Esophagus mucosa (tissue), 1 donor: ENCODE measurements around the gene NEUROG2. TPM values are rescaled to one million over a fixed set of nuclear protein-coding genes. Genes with fewer than 3 reads are reported as not detected.
"Not testable (repeated sequence)": the region's sequence is repeated elsewhere in the genome, so short reads cannot be mapped to it uniquely, and the experiment has no call there.

Experiments used
- ATAC-seq: fragments of 200-7000 bp; cut with Tn5 transposase; one replicate; pipeline ENCODE4 v1.9.1; 2020
- total RNA-seq: library from RNA; stranded (reverse); gene quantifications from one replicate; pipeline ENCODE4 v1.2.4, GENCODE V29; 2023
- donor health status: DM: yes; HTN: yes; CAD: no.

NEUROG2 gene
- not detected for total RNA-seq

DNA sequence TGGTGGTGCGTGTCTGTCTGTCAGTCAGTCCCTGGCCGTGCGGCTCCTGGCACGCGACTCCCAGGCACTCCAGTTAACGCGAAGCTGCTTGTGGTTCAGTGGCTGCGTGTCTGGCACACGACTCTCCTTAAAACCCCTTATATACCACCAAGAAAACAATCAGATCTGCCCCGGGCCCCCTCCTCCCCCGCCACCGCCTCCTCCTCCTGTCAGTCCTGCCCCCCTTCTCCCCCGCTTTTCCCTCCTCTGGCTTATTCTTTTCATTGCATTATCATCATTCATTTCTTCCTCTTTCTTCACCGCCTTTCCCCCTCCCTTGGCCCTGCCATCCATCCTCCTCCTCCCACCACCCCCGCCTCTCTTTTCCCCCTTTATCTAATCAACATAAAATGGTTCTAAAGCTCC lies at the start of gene NEUROG2:
Gene NEUROG2, minus strand, starts transcription at position 115 of the 405 bp plus-strand sequence. CDS start 705 bp downstream, outside the sequence.
- no peak for ATAC-seq

DNA sequence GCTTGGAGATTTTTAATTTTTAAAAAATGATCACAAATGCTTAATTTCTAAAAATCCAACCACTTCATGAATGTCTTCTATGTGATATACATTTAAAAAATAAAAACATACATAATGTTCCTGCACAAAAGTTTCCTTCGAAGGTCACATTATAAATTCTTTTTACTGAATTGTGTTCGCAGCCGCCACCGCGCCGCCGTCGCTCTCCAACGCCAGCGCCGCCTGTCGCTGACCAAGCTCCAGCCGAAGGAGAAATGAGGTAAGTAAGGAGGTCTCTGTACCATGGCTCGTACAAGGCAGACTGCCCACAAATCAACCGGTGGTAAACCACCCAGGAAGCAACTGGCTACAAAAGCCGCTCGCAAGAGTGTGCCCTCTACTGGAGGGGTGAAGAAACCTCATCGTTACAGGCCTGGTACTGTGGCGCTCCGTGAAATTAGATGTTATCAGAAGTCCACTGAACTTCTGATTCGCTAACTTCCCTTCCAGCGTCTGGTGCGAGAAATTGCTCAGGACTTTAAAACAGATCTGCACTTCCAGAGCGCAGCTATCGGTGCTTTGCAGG lies 48.8 kb upstream of the NEUROG2 start:
- ATAC-seq, result no peak

DNA sequence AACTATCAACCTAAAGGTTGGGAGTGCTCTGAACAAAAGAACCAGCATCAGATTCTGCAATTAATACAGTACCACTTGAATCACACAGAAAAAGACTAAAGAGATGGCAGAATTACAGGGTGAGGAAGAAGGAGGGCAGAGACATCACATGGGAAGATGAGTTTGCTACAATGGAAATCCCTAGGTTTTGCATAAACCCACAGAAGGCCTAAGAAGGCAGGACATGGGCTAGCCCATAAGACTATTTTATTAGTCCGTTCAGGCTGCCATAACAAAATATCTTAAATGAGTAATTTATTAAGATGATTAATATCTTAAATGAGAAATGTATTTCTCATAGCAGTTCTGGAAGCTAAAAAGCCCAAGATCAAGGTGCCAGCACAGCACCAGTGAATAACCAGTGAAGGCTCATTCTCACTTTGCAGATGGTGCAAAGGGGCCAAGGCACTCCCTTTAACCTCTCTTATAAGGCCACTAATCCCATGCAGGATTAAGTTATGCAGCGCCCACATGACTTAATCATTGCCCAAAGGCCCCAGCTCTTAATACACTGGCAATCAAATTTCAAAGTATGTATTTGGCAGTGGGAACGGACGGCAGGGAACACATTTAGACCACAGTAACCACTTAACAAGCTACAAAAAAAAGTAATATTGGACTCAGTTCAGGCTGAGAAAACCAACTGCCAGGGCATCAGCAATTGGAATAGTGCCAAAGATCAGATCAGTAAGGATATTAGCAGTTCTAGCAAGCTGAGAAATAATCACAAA lies 47.6 kb upstream of the NEUROG2 start:
- ATAC-seq, result no peak

DNA sequence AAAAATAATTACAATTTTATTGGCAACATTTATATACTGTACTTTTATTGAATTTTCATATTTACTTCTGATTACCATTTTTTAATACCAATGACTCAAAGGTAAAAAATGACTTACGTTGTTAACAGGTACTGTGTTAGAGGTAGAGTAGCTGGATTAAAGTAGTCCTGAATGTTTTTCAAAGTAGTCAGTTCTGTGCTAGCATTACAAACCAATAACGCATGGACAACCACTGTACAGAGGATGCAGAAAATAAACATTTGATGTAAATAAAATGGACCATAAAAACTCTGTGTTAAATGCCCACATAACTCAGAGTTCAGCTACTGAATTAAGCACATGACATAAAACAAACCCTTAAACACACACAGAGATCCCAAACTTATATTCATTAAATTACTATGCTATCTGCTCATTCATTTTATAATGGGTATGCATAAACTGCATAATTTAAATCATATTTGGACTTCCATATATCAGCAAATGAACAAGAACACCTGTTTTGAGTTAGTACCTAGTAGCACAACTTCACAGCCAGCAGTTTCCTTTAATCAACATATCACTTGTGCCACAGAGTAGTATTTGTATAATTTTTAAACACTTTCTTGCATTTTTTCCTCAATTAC lies 46.4 kb upstream of the NEUROG2 start:
- ATAC-seq, result no peak

DNA sequence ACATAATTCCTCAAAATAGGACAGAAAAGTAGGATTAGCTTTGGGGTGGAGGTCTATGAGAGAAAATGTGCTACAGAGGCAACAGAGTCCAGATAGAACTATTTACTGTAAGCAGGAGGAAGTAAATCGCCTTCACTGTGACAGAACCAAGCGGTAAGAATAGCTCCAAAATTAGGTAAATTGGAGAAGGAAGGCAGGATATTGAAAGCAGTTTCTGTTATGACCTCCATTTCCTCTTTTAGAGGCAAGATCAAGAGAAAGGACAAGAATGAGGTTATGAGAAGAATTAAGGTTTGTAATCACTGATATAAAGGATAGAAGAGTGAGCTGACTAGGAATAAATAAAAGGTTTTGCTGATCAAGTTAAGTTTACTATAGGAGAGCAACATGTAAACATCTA lies 44.1 kb upstream of the NEUROG2 start:
- ATAC-seq, result no peak

DNA sequence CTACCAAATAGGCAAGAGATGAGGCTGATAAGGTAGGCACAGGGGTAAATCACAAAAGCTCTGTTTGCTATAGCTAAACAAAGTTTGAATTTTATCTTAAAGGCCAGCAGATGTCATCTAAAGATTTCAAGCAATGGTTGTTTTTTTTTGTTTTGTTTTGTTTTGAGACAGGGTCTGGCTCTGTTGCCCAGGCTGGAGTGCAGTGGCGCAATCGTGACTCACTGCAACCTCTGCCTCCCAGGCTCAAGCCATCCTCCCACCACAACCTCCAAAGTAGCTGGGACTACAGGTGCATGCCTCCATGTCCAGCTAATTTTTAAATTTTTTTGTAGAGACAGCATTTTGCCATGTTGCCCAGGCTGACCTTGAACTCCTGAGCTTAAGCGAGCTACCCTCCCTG lies 43.1 kb upstream of the NEUROG2 start:
- ATAC-seq, result no peak

DNA sequence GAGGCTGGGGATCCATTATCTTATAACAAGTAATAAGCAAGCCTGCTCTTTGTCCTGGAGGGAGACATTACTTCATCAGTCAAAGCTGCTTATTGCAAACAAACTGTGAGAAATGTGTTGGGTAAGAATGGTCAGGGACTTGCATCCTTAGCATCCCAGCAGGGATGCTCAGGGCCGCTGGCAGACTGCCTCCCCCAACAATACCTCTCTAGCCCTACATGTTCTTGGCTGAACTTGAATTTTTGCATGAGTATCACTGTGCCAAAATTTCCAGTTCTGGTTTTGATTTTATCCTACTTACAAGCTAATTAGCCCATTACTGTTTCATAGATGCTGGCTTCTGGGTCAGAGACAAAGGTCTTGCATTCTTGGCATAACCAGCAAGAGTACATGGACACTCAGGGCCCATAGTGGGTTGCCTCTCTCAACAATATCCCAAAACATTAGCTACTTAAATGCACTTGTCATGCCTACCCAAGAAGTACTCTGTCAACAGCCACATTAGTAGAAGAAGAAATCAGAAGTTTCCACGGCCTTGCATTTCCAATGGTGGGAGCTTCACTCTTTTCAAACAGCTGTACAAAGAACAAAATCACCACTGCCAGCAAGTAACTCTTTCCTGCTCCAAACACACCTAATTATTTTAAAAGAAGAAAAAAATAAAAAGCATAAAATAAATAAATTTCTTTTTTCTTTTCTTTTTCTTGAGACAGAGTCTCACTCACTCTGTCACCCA lies 41.9 kb upstream of the NEUROG2 start:
- no peak for ATAC-seq

DNA sequence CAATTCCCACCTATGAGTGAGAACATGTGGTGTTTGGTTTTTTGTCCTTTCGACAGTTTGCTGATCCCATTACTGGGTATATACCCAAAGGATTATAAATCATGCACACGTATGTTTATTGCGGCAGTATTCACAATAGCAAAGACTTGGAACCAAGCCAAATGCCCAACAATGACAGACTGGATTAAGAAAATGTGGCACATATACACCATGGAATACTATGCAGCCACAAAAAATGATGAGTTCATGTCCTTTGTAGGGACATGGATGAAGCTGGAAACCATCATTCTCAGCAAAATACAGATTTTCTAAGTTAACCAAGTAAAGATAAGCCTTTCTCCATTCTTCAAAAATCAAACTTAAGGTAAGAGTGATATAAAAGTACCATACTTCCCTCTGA lies 38.3 kb upstream of the NEUROG2 start:
- not testable (repeated sequence) for ATAC-seq

DNA sequence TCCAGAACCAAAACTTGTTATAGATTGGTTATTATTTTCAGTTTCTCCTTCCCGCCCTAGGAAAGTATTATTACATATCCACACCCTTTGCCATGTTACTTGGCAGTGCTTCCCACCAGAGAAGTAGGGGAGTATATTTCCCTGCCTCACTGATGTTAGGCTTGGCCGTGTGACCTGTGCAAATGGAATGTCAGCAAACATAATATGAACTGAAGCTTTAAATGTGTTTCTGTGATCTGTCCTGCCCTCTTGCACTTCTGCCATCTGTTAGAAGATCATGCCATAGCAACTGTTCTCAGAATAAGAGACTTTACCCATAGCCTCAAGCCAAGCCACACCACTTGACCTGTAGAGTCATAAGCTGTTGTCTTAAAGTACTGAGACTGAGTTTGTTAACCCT lies 36.7 kb upstream of the NEUROG2 start:
- ATAC-seq, result no peak

DNA sequence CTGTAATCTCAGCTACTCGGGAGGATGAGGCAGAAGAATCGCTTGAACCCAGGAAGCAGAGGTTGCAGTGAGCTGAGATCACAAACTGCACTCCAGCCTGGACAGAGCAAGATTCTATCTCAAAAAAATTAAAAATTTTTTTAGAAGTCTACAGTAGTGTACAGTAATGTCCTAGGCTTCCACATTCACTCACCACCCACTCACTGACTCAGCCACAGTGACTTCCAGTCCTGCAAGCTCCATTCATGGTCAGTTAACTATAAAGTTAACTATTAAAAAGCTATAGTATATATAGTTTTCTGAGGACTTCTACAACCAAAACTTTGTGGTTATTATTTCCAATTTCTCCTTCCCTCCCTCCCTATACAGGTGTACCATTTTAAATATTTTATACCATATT lies 34.7 kb upstream of the NEUROG2 start:
- no peak for ATAC-seq

DNA sequence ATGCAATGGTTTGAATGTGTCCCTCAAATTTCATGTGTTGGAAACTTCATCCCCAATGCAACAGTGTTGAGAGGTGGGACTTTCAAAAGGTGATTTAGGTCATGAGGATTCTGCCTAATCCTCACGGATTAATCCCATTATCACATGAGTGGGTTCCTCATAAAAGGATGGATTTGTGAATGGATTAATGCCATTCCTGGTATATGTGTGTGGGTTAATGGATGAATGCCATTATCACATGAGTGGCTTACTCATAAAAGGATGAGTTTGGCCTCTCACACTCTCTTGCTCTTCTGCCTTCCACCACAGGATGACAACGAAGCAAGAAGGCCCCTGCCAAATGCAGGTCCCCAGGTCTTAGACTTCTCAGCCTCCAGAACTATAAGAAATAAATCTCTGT lies 30.5 kb upstream of the NEUROG2 start:
- no peak for ATAC-seq

DNA sequence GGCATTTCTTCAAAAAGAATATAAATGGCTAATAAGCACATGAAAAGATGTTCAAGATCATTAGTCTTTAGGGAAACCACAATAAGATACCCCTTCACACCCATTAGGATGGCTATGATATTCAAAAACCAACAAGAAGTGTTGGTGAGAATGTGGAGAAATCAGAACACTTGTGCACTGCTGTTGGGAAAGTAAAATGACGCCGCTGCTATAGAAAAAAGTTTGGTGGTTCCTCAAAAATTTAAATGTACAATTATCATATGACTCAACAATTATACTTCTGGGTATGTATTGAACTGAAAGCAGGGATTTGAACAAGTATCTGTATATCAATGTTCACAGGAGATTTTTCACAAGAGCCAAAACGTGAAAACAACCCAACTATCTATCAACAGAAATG lies 29.4 kb upstream of the NEUROG2 start:
- ATAC-seq, result no peak

DNA sequence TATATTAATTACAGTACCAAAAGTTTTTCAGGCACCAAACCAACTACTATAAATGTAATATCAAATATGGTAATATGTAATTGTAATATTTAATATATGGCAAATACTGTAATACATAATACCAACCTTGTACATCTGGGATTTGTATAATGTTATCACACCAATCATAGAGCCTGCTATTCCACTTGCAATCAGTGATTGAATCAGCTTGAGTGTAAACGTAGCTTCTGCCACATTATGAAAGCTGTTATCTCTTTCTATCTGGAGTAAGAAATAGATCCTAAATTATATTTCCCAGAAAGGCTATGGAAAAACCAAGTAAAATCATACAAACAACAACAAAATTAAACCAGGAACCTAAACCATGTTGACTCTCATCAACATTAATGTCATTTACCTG lies 24.7 kb upstream of the NEUROG2 start:
- ATAC-seq, result no peak

DNA sequence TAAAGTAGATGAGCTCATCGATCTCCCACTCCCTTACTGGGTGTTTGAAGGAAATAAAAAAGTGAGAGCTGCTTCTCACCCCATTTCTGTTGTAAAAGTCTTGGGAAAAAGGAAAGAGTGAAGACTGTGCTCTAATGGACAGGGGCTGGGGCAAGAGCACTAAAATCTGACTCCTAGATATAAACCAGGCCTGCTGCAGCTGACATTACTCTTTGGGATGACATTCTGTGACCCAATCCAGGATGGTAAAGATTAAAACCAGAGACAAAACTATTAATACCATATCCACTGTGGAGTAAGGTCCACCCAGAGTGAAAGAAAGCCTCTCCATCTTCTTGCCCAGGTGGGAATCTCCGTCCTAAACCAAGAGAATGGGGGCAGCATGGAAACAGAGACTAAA lies 20.1 kb upstream of the NEUROG2 start:
- no peak for ATAC-seq

DNA sequence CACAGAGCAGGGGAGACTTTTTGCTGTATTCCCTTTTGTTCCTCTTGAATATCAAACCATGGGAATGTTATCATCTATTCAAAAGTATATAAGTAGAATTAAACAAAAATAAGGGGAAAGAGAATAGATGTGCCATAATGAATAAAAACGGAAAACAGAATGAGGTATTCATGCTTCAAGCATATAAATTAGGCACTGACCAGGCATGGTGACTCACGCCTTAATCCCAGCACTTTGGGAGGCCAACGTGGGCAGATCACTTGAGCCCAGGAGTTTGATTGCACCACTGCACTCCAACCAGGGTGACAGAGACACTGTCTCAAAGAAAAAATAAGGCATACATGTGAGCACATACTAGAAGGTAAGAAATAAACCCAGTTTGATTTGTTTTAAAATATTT lies 16.3 kb upstream of the NEUROG2 start:
- ATAC-seq, result no peak

DNA sequence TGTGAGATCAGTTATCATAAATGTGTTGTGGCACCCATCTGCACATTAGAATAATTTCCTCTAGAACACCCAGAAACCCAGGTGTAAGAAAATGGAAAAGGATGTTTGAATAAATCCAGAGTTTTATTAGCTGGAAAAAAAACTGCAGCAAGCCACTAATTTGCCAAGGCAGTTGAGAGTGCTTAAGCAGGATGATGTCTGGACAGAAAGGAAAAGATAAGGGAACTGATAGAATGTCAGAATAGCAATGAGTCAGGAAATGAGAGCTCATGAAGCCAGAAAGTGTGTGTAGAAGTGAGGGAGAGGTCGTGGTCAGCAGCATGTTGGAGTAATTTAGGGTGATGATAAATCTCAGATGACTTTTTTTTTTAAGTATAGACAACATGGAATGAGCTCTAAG lies 15.2 kb upstream of the NEUROG2 start:
- no peak for ATAC-seq

DNA sequence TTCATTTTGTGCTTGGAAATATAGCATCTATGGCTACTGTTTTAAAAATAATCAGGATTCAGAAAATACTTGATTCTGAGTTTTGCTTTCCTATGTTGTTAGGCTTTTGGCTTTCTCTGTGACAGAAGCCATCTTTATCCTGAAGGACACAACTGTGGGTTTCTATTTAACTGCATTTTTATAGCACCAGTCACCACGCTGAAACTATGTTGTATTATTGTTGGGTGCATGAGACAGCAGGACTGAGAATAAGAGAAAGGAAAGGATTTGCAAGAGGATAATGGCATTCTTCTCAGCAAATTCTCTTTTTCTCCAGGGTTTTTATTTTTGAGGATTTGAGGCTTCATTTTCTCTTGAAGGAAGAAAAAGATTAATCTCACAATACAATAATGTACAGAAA lies 10.1 kb upstream of the NEUROG2 start:
- ATAC-seq, result no peak

DNA sequence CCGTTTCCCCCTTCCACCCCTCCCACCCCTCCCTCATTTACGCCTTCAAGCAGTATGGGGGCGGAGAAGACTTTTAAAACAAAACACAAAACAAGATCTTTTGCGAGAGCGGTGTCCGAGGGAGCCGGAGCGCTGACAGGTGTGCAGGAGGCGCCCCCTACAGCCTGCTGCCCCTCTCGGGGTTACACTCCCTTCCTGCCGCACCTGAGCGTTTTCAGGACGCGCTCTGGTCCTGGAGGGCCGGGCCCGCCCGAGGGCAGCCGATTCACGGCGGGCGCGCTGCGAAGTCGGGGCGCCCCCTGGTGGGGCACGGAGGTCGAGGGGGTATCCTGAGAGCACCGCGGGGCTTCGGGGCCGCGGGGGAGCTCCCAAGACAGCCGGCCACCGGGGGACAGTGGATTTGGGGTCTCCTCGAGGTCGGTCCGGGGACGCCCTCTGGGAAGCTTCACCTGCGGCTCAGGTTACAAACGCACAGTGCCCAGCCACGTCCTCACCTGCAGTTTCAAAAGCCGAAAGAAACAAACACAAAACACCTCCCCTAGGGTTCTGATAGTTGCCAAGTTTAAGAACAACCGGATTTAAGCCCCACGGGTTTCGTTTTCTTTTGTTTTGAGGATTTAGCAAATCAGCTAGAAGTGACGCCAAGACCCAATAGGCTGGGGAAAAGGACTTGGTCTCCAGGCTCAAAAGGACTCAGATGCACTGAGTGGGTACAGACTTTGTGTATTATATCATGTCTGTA lies 8.0 kb upstream of the NEUROG2 start:
- ATAC-seq, result peak; percentile 72

DNA sequence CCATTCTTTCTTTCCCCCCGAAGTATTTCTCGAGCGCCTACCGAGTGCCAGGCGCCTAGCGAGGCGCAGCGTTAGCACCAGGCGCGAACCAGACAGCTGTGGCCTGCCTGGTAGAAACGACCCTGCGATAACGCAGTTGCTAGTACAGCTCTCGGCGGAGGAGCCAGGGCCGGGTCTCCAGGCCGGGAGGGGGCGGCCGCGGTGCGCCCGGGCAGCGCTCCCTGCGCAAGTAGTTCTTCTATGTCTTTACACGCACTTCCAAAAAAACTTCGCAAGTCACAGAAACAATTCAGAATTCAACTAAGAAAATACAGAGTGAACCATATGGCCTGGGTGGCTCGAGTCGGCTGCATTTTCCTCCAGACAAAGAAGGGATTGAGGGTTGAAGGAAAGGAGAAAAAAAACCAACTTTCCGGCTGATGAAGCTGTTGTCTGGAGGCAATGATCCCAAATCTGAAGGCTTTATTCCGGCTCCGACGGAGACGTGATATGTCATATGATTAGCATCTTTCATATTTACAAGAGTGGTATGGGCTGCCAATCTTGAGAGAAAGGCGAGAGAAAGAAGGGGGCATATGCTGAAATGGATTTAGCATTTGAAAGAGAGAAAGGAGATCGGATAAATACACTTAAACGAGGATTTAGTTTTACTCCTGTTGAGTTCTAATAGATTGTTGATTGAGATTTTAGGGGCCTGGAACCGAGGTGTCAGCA lies 7.2 kb upstream of the NEUROG2 start:
- ATAC-seq, result no peak

DNA sequence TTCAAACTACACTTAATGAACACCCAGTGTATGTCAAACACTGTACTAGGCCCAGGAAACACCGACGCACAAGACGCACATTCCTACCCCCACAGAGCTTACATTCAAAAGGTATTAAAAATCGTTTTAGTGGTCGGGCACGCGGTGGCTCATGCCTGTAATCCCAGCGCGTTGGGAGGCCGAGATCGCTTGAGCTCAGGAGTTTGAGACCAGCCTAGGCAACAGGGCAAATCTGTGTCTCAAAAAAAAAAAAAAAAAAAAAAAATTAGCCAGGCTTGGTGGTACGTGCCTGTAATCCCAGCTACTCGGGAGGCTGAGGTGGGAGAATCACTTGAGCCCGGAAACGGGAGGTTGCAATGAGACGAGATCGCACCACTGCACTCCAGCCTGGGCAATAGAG lies 6.5 kb upstream of the NEUROG2 start:
- ATAC-seq, result not testable (repeated sequence)

DNA sequence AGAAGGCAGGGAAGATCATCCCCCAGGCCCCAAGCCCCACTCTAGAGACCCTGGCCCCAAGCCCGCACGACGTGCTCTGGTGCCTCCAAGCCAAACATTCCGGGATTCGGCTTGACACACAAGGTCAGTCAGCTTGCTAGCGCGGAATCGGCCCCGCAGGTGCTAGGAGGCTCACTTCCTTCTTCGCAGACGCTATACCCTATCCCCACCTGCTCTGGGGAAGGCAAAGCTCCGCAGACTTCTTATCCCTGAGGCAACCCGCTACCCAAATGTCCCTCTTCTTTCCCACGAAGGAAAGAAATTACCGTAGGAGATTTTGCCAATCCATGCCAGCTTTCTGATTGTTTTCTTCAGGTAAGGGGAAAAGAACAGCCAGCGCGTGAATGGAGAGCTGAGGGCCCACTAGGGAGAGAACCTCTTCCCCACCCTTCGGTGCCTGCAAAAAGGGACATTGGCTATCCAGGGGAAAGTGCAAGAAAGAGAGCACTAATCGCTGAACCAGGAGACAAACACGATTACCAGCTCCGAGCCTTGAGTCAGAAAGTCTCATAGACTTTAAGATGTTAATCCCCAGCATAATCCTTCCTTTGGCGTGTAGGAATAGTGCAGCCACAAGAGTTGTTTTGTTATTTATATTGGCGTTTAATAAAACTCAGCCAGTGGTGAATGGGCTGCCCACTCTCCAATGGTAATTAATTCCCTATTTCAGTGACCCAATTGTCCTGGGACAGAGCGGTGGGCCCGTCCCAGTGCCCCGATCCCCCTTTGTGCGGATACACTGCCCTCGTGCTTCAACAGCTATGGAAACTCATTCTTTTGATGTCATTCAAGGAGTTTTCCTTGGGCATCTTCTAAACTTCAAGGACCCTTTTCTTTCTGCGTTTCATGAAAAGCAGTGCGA lies 5.4 kb upstream of the NEUROG2 start:
- ATAC-seq, result peak; percentile 54
